ENCODE measurements around the gene TARBP2.

The TARBP2 gene

GRCh38 chr12:53518381-53518780, 17.3 kb downstream of the TARBP2 start:
- TF ChIP-seq, protein P1, sequence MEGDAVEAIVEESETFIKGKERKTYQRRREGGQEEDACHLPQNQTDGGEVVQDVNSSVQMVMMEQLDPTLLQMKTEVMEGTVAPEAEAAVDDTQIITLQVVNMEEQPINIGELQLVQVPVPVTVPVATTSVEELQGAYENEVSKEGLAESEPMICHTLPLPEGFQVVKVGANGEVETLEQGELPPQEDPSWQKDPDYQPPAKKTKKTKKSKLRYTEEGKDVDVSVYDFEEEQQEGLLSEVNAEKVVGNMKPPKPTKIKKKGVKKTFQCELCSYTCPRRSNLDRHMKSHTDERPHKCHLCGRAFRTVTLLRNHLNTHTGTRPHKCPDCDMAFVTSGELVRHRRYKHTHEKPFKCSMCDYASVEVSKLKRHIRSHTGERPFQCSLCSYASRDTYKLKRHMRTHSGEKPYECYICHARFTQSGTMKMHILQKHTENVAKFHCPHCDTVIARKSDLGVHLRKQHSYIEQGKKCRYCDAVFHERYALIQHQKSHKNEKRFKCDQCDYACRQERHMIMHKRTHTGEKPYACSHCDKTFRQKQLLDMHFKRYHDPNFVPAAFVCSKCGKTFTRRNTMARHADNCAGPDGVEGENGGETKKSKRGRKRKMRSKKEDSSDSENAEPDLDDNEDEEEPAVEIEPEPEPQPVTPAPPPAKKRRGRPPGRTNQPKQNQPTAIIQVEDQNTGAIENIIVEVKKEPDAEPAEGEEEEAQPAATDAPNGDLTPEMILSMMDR (IDR thresholded peaks at IDR 0.05; ENCODE audit: control insufficient read depth, insufficient read depth, low read depth, low read length, missing control alignments) = no peak
- no peak for DNase-seq (ENCODE audit: low read depth)
- no peak overlapping the region for H3K4me3 ChIP-seq (ENCODE audit: control insufficient read depth, low read depth, low read length)

DNA sequence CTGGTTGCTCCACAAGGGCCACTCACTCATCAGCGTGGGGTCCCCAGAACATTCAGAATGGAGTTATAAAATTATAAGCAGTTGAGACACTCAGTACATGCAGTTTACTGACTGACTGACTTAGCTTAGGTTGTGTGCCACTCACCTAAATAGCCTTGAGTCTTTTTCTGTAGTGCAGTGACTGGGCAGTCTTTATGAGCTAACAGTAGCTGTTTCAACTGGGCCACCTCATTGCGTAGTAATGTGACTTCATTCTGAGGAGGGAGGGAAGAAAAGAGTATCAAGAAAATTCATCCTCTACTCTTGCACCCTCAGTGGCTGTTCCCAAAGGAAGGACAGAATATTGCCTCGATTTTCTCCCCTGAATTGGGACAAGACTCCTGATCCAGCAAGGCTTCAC, 22.0 kb downstream of the TARBP2 start:
- TF ChIP-seq, protein P1 (IDR thresholded peaks at IDR 0.05; ENCODE audit: control insufficient read depth, insufficient read depth, low read depth, low read length, missing control alignments) = no peak
- DNase-seq (ENCODE audit: low read depth) = no peak
- H3K4me3 ChIP-seq (ENCODE audit: control insufficient read depth, low read depth, low read length) = no peak overlapping the region

DNA sequence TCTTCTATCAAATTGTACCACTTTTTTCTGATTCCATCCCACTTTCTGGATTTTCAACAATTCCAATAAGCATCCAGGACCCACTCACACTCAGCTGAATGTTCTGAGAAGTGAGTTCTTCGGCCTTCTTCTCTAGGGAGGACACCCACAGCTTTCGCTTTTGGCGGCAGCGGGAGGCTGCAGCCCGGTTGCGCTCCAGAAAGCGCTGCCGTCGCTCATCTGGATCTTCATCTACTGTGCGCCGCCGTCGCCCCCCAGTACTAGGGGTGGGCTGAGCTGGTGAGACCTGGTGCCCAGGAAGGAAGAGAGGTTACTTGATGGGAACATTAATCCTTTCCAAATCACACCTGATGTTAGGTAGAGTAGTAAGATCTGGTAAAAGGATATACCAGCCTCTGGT, 23.4 kb downstream of the TARBP2 start:
- H3K4me3 ChIP-seq (ENCODE audit: control insufficient read depth, low read depth, low read length) = no peak overlapping the region
- TF ChIP-seq, protein P1 (IDR thresholded peaks at IDR 0.05; ENCODE audit: control insufficient read depth, insufficient read depth, low read depth, low read length, missing control alignments) = no peak
- no peak for DNase-seq (ENCODE audit: low read depth)

- TF ChIP-seq, protein P1 (IDR thresholded peaks at IDR 0.05; ENCODE audit: control insufficient read depth, insufficient read depth, low read depth, low read length, missing control alignments) = no peak
- no peak for DNase-seq (ENCODE audit: low read depth)
- H3K4me3 ChIP-seq (ENCODE audit: control insufficient read depth, low read depth, low read length) = no peak overlapping the region
Measured at GRCh38 chr12:53530061-53530460, 29.0 kb downstream of the TARBP2 start.

GRCh38 chr12:53530920-53531319, 29.8 kb downstream of the TARBP2 start:
- H3K4me3 ChIP-seq (ENCODE audit: control insufficient read depth, low read depth, low read length) = no peak overlapping the region
- TF ChIP-seq, protein P1 (IDR thresholded peaks at IDR 0.05; ENCODE audit: control insufficient read depth, insufficient read depth, low read depth, low read length, missing control alignments) = no peak
- DNase-seq (ENCODE audit: low read depth) = no peak

GRCh38 chr12:53532021-53532420, 30.9 kb downstream of the TARBP2 start:
- TF ChIP-seq, protein P1 (IDR thresholded peaks at IDR 0.05; ENCODE audit: control insufficient read depth, insufficient read depth, low read depth, low read length, missing control alignments) = no peak
- no peak overlapping the region for H3K4me3 ChIP-seq (ENCODE audit: control insufficient read depth, low read depth, low read length)
- no peak for DNase-seq (ENCODE audit: low read depth)
